Mammary epithelial cell (primary cell): ENCODE data around the gene RUBCN.

Experiments
- EZH2 ChIP-seq: IDR thresholded peaks from 2 replicates; pipeline ENCODE4 v1.6.1; 2012; ENCODE audit warnings: low read length, inconsistent platforms, borderline replicate concordance
- TF ChIP-seq, protein P1 (sequence below), 2 donors: IDR thresholded peaks in 1 of 2; conservative IDR thresholded peaks in 1 of 2; 2 replicates each; pipeline ENCODE4 v1.5.1; 2011 to 2012; ENCODE audit warnings: inconsistent platforms in 2 of 2, low read length in 2 of 2, mild to moderate bottlenecking in 2 of 2, control low read depth in 1 of 2, low read depth in 1 of 2; ENCODE audit not compliant: insufficient read depth in 1 of 2; ENCODE audit errors: extremely low read depth in 1 of 2

DNA sequence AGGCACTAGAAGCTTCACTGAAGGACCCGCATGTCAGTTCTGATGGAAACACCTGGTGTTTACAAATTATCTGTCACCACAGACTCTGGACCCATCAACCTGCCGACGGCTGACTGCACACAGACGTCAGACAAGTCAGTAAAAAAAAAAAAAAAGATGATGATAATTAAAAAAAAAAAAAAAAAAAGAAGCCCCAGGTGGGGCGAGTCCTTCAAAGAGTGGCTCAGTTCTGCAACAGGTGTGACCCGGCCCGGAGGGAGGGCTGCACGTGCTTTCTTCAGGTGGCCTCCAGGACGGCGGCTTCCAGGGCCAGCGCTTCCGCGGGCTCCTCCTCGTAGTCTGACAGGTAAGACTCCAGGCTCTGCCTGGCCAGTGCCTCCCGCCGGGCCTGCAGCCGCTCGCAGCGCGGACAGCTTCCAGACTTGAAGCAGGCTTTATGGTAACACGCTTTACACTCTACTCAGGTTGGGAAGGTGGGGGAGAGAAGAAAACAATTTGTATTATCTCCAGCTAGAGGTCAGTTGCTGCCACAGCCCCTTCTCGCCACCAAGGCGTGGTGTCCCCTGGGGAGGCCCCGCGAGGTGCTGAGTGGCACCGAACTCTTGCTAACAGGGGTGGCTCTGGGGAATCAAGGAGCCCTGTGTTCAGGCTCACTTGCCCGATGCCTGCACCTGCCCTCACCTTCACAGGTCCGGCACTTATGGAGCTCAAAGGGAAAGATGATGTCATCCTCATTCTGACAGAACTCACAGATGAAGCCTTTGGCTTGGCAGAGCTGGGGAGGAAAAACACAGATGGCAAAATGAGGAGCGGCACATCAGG is 61.8 kb downstream of the RUBCN start:
- TF ChIP-seq, protein P1, sequence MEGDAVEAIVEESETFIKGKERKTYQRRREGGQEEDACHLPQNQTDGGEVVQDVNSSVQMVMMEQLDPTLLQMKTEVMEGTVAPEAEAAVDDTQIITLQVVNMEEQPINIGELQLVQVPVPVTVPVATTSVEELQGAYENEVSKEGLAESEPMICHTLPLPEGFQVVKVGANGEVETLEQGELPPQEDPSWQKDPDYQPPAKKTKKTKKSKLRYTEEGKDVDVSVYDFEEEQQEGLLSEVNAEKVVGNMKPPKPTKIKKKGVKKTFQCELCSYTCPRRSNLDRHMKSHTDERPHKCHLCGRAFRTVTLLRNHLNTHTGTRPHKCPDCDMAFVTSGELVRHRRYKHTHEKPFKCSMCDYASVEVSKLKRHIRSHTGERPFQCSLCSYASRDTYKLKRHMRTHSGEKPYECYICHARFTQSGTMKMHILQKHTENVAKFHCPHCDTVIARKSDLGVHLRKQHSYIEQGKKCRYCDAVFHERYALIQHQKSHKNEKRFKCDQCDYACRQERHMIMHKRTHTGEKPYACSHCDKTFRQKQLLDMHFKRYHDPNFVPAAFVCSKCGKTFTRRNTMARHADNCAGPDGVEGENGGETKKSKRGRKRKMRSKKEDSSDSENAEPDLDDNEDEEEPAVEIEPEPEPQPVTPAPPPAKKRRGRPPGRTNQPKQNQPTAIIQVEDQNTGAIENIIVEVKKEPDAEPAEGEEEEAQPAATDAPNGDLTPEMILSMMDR (conservative IDR thresholded peaks at IDR 0.05 in 1 of 2, IDR thresholded peaks at IDR 0.05 in 1 of 2; ENCODE audit: extremely low read depth in 1 of 2, insufficient read depth in 1 of 2, low read depth in 1 of 2, low read length in 2 of 2): no peak
- no peak for TF ChIP-seq EZH2
